ENCODE results near the gene RFX7.
A peak's percentile ranks its signal among the peaks of the same experiment; 100 is the strongest.

The RFX7 gene

GRCh38 chr15:56250626-56251025 lies 6.9 kb upstream of the RFX7 start:
- no peak for TF ChIP-seq CTCF (IDR thresholded peaks at IDR 0.05; ENCODE audit: borderline replicate concordance, control extremely low read depth, extremely low read depth, insufficient read depth, missing control alignments)
- DNase-seq (ENCODE audit: low spot score), result no peak
- in situ Hi-C loops (cut with MboI; ENCODE audit: low sequenced_read_pairs, unreplicated experiment), result loop anchor here (10.0 kb wide), 1 partner anchor 184 kb away; no protein-coding TSS in a partner anchor

GRCh38 chr15:56249092-56249491 lies 5.4 kb upstream of the RFX7 start:
- DNase-seq (ENCODE audit: low spot score), result no peak
- in situ Hi-C loops (cut with MboI; ENCODE audit: low sequenced_read_pairs, unreplicated experiment), result loop anchor here (10.0 kb wide), 1 partner anchor 116 kb away; the partner anchor contains the start of gene TEX9
- TF ChIP-seq CTCF (IDR thresholded peaks at IDR 0.05; ENCODE audit: borderline replicate concordance, control extremely low read depth, extremely low read depth, insufficient read depth, missing control alignments), result peak; percentile 36

DNA sequence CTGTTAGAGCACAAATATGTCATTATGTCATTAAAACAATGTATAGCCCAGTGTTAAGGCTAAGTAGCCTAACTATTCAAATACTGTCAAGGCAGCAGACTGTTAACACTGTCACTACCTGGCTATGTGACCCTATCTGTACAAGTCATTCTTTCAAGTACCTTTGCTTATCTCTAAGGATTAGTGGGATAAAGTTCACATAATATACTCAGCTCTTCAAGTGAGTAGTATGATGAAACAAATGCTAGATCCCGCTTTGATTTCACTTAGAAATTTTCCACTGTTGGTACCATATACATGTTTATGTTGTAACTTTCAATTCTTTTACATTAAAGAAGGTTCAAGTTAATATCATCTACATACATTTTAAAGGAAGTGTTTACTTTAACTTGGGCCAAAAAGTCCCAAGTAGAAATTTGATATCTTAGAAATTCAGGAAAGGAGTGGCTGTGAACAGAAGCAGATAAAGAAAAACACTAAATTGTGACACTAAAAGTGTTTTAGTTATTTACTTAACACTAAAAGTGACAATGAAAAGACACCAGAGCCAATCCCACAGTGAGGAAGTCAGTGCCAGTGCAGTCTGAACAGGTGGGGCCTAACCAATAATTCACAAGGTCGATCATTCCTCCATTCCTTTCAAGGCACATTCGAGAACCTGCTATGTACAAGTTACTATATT lies 4.8 kb upstream of the RFX7 start:
- in situ Hi-C loops (cut with MboI; ENCODE audit: low sequenced_read_pairs, unreplicated experiment), result loop anchor here (10.0 kb wide), 1 partner anchor 116 kb away; the partner anchor contains the start of gene TEX9
- TF ChIP-seq CTCF (IDR thresholded peaks at IDR 0.05; ENCODE audit: borderline replicate concordance, control extremely low read depth, extremely low read depth, insufficient read depth, missing control alignments), result no peak
- DNase-seq (ENCODE audit: low spot score), result no peak

DNA sequence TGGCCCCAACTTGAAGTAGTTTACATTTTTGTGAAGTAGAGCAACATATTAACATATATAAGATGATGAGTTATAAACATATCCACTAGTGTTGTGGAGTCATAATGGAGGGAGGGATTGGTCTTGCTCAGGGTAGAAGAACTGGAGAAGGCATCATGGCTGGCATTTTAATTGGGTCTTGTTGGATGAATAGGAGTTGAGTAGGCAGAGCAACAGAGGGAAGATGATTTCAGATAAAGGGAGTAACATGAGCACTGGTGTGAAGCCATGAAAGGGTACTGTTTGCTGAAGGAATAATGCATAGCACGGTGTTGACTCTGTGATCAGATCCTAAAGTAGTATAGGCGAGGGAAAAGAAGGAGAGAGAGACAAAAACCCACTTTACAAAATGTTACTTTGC lies 3.6 kb upstream of the RFX7 start:
- in situ Hi-C loops (cut with MboI; ENCODE audit: low sequenced_read_pairs, unreplicated experiment), result loop anchor here (10.0 kb wide), 1 partner anchor 118 kb away; the partner anchor contains the start of gene TEX9
- no peak for DNase-seq (ENCODE audit: low spot score)
- no peak for TF ChIP-seq CTCF (IDR thresholded peaks at IDR 0.05; ENCODE audit: borderline replicate concordance, control extremely low read depth, extremely low read depth, insufficient read depth, missing control alignments)

GRCh38 chr15:56245871-56246814 lies 2.5 kb upstream of the RFX7 start:
- in situ Hi-C loops (cut with MboI; ENCODE audit: low sequenced_read_pairs, unreplicated experiment), result loop anchor here (10.0 kb wide), 1 partner anchor 119 kb away; the partner anchor contains the start of gene TEX9
- TF ChIP-seq CTCF (IDR thresholded peaks at IDR 0.05; ENCODE audit: borderline replicate concordance, control extremely low read depth, extremely low read depth, insufficient read depth, missing control alignments), result peak; percentile 100

DNA sequence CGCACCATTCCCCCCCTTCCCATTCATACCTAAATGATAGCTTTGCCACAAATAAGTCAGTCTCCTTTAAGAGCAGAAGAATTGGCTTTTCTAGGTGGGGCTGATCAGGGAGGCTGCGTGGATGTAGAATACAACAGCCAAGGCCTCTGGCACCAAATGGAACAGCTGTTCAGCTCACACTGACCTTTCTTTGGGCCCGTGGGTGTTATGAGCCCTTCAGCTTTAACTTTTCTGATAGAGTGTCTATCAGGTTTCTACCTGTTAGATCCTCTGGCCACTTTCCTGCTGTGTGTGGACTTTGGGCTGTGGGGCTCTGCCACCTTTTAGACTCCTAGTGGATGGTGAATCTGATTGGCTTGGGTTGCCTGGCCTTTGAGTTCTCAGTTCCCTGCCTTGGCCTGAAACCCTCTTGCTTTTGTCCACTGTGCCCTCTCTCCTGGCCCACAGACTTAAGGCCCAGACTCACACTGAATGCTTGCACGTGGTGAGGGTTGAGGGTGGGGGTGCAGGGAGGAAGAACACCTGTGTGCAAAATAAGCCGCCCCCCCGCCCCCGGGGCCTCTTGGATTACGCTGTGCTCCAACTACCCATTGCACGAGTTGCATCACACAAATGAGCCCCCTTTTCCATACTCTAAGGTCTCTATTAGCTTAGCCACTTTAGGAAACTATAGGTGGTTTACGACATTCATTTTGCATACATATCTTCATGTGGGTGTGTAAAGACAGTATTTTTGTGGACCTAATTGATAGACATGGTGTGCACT lies 1.3 kb upstream of the RFX7 start:
- in situ Hi-C loops (cut with MboI; ENCODE audit: low sequenced_read_pairs, unreplicated experiment), result loop anchor here (10.0 kb wide), 1 partner anchor 120 kb away; the partner anchor contains the start of gene TEX9
- peak; percentile 38 for DNase-seq (ENCODE audit: low spot score)
- TF ChIP-seq CTCF (IDR thresholded peaks at IDR 0.05; ENCODE audit: borderline replicate concordance, control extremely low read depth, extremely low read depth, insufficient read depth, missing control alignments), result no peak

More at GRCh38 chr15:56245871-56246814, 2.5 kb upstream of the RFX7 start:
- peak; percentile 78 for DNase-seq (ENCODE audit: low spot score)
